Activated naive CD8-positive, alpha-beta T cell (primary cell): ENCODE results near the gene TAF1D.

Experiments
- H3K27ac Mint-ChIP-seq: one replicate; pipeline ENCODE4 v1.8.0; 2021; ENCODE audit warnings: mixed read lengths
- H3K27me3 Mint-ChIP-seq: one replicate; pipeline ENCODE4 v1.8.0; 2021; ENCODE audit warnings: mixed read lengths
- H3K36me3 Mint-ChIP-seq: one replicate; pipeline ENCODE4 v1.8.0; 2021; ENCODE audit warnings: mixed read lengths
- H3K4me1 Mint-ChIP-seq: one replicate; pipeline ENCODE4 v1.8.0; 2021; ENCODE audit warnings: low read depth, mixed read lengths
- H3K4me3 Mint-ChIP-seq: one replicate; pipeline ENCODE4 v1.8.0; 2021; ENCODE audit warnings: mild to moderate bottlenecking, mixed read lengths
- H3K9me3 Mint-ChIP-seq: one replicate; pipeline ENCODE4 v1.8.0; 2021; ENCODE audit warnings: low read depth, mixed read lengths

Gene TAF1D

GRCh38 chr11:93719310-93719709, 22.0 kb downstream of the TAF1D start:
- Mint-ChIP-seq H3K36me3 (peaks cover 25% of the 10 kb centered on the region), H3K4me1 (peaks cover 18% of the 10 kb centered on the region), H3K27me3 (no peaks in the 10 kb centered on the region), H3K9me3 (no peaks in the 10 kb centered on the region), H3K27ac (no peak overlapping the region), H3K4me3 (no peak overlapping the region)

GRCh38 chr11:93718057-93718563, 23.2 kb downstream of the TAF1D start:
- Mint-ChIP-seq H3K9me3 (no peaks in the 10 kb centered on the region), H3K36me3 (peaks cover 35% of the 10 kb centered on the region), H3K4me3 (peak overlapping the region; percentile 32), H3K27me3 (no peaks in the 10 kb centered on the region), H3K4me1 (peaks cover 18% of the 10 kb centered on the region), H3K27ac (peak overlapping the region; percentile 86)

- Mint-ChIP-seq H3K27ac (no peak overlapping the region), H3K4me1 (peaks cover 18% of the 10 kb centered on the region), H3K4me3 (no peak overlapping the region), H3K27me3 (no peaks in the 10 kb centered on the region), H3K36me3 (peaks cover 40% of the 10 kb centered on the region), H3K9me3 (no peaks in the 10 kb centered on the region)
These were observed 23.8 kb downstream of the TAF1D start for GRCh38 chr11:93717501-93717900.

- Mint-ChIP-seq H3K4me3 (no peak overlapping the region), H3K9me3 (peaks cover 5% of the 10 kb centered on the region), H3K27ac (no peak overlapping the region), H3K4me1 (peaks cover 18% of the 10 kb centered on the region), H3K36me3 (peaks cover 44% of the 10 kb centered on the region), H3K27me3 (no peaks in the 10 kb centered on the region)
These were observed 25.4 kb downstream of the TAF1D start for GRCh38 chr11:93715797-93716396.

GRCh38 chr11:93712678-93713077, 28.6 kb downstream of the TAF1D start:
- Mint-ChIP-seq H3K4me3 (no peak overlapping the region), H3K36me3 (peaks cover 68% of the 10 kb centered on the region), H3K27ac (no peak overlapping the region)

GRCh38 chr11:93710239-93710638, 31.1 kb downstream of the TAF1D start:
- H3K36me3 Mint-ChIP-seq = peaks cover 72% of the 10 kb centered on the region

More at GRCh38 chr11:93712678-93713077, 28.6 kb downstream of the TAF1D start:
- peaks cover 8% of the 10 kb centered on the region for H3K4me1 Mint-ChIP-seq
- H3K9me3 Mint-ChIP-seq = peaks cover 28% of the 10 kb centered on the region
- H3K27me3 Mint-ChIP-seq = no peaks in the 10 kb centered on the region

GRCh38 chr11:93704237-93704636, 37.1 kb downstream of the TAF1D start:
- Mint-ChIP-seq H3K36me3 (peaks cover 43% of the 10 kb centered on the region), H3K27me3 (no peaks in the 10 kb centered on the region), H3K9me3 (peaks cover 10% of the 10 kb centered on the region), H3K4me1 (no peaks in the 10 kb centered on the region), H3K27ac (no peak overlapping the region), H3K4me3 (no peak overlapping the region)

More at GRCh38 chr11:93710239-93710638, 31.1 kb downstream of the TAF1D start:
- Mint-ChIP-seq H3K27me3 (no peaks in the 10 kb centered on the region), H3K4me1 (no peaks in the 10 kb centered on the region), H3K9me3 (peaks cover 28% of the 10 kb centered on the region), H3K27ac (no peak overlapping the region), H3K4me3 (no peak overlapping the region)

GRCh38 chr11:93700830-93701229, 40.5 kb downstream of the TAF1D start:
- peaks cover 45% of the 10 kb centered on the region for H3K36me3 Mint-ChIP-seq
- H3K4me1 Mint-ChIP-seq = no peaks in the 10 kb centered on the region
- no peak overlapping the region for H3K27ac Mint-ChIP-seq
- no peak overlapping the region for H3K4me3 Mint-ChIP-seq
- no peaks in the 10 kb centered on the region for H3K27me3 Mint-ChIP-seq
- no peaks in the 10 kb centered on the region for H3K9me3 Mint-ChIP-seq

GRCh38 chr11:93697611-93698010, 43.7 kb downstream of the TAF1D start:
- no peaks in the 10 kb centered on the region for H3K4me1 Mint-ChIP-seq
- no peak overlapping the region for H3K4me3 Mint-ChIP-seq
- H3K36me3 Mint-ChIP-seq = peaks cover 43% of the 10 kb centered on the region
- no peak overlapping the region for H3K27ac Mint-ChIP-seq
- no peaks in the 10 kb centered on the region for H3K27me3 Mint-ChIP-seq
- H3K9me3 Mint-ChIP-seq = no peaks in the 10 kb centered on the region

- Mint-ChIP-seq H3K9me3 (no peaks in the 10 kb centered on the region), H3K27me3 (no peaks in the 10 kb centered on the region), H3K27ac (no peak overlapping the region), H3K4me1 (no peaks in the 10 kb centered on the region), H3K4me3 (no peak overlapping the region), H3K36me3 (peaks cover 40% of the 10 kb centered on the region)
These were observed 46.7 kb downstream of the TAF1D start for GRCh38 chr11:93694557-93694956.

- Mint-ChIP-seq H3K4me3 (no peak overlapping the region), H3K27ac (no peak overlapping the region)
These were observed 47.2 kb downstream of the TAF1D start for GRCh38 chr11:93694109-93694508.

GRCh38 chr11:93689240-93689639, 52.1 kb downstream of the TAF1D start:
- Mint-ChIP-seq H3K4me1 (no peaks in the 10 kb centered on the region), H3K27me3 (no peaks in the 10 kb centered on the region), H3K9me3 (no peaks in the 10 kb centered on the region), H3K36me3 (peaks cover 28% of the 10 kb centered on the region), H3K4me3 (no peak overlapping the region), H3K27ac (no peak overlapping the region)

More at GRCh38 chr11:93694109-93694508, 47.2 kb downstream of the TAF1D start:
- Mint-ChIP-seq H3K27me3 (no peaks in the 10 kb centered on the region), H3K9me3 (no peaks in the 10 kb centered on the region), H3K4me1 (no peaks in the 10 kb centered on the region), H3K36me3 (peaks cover 40% of the 10 kb centered on the region)

- H3K27ac Mint-ChIP-seq = no peak overlapping the region
- no peaks in the 10 kb centered on the region for H3K9me3 Mint-ChIP-seq
- H3K36me3 Mint-ChIP-seq = peaks cover 32% of the 10 kb centered on the region
These were observed 54.5 kb downstream of the TAF1D start for GRCh38 chr11:93686812-93687211.

GRCh38 chr11:93686226-93686625, 55.1 kb downstream of the TAF1D start:
- no peaks in the 10 kb centered on the region for H3K27me3 Mint-ChIP-seq
- H3K4me3 Mint-ChIP-seq = no peak overlapping the region
- no peak overlapping the region for H3K27ac Mint-ChIP-seq
- no peaks in the 10 kb centered on the region for H3K9me3 Mint-ChIP-seq
- H3K36me3 Mint-ChIP-seq = peaks cover 33% of the 10 kb centered on the region
- H3K4me1 Mint-ChIP-seq = no peaks in the 10 kb centered on the region

More at GRCh38 chr11:93686812-93687211, 54.5 kb downstream of the TAF1D start:
- Mint-ChIP-seq H3K4me1 (no peaks in the 10 kb centered on the region), H3K4me3 (no peak overlapping the region), H3K27me3 (no peaks in the 10 kb centered on the region)
